Suprapubic skin (tissue), 4 donors: ENCODE data around the gene RBM38. TPM values are rescaled to one million over a fixed set of nuclear protein-coding genes. Genes with fewer than 3 reads are reported as not detected.

Source experiments
- DNase-seq, 2 donors: peaks; one replicate each; pipeline ENCODE4 v3.0.0-alpha.2; 2019; ENCODE audit warnings: low spot score in 2 of 2
- H3K27ac ChIP-seq: fragments of 200-600 bp; sonication (generic); one replicate; pipeline ENCODE4 v1.5.1; 2019
- H3K27me3 ChIP-seq: fragments of 200-600 bp; sonication (generic); one replicate; pipeline ENCODE4 v1.5.1; 2019
- H3K36me3 ChIP-seq: fragments of 200-600 bp; sonication (generic); one replicate; pipeline ENCODE4 v1.5.1; 2019
- H3K4me1 ChIP-seq: fragments of 200-600 bp; sonication (generic); one replicate; pipeline ENCODE4 v1.5.1; 2019
- H3K4me3 ChIP-seq: fragments of 200-600 bp; sonication (generic); one replicate; pipeline ENCODE4 v1.5.1; 2019; ENCODE audit warnings: mild to moderate bottlenecking
- H3K9me3 ChIP-seq: fragments of 200-600 bp; sonication (generic); one replicate; pipeline ENCODE4 v1.5.1; 2019
- CTCF ChIP-seq, 2 donors: fragments of 200-600 bp in 1 of 2; fragments of 450-650 bp in 1 of 2; sonication (generic) in 1 of 2; IDR thresholded peaks; one replicate each; pipeline ENCODE4 v1.5.1; 2016 to 2019; ENCODE audit warnings: antibody characterized with exemption in 2 of 2, mild to moderate bottlenecking in 1 of 2, moderate library complexity in 1 of 2
- EP300 ChIP-seq: sonication (generic); formaldehyde crosslinking; IDR thresholded peaks from one replicate; pipeline ENCODE4 v1.6.1; 2017; ENCODE audit warnings: antibody characterized with exemption
- POLR2A ChIP-seq, 2 donors: fragments of 450-650 bp; IDR thresholded peaks; one replicate each; pipeline ENCODE4 v1.6.1; 2017; ENCODE audit warnings: antibody characterized with exemption in 2 of 2, mild to moderate bottlenecking in 2 of 2, moderate library complexity in 2 of 2
- POLR2AphosphoS5 ChIP-seq, 3 donors: sonication (generic); formaldehyde crosslinking; IDR thresholded peaks; one replicate each; pipeline ENCODE4 v1.6.1; 2017; ENCODE audit warnings: antibody characterized with exemption in 3 of 3
- WGBS: methylation state at CpG from one replicate; pipeline ENCODE4 v1.1.5; 2018; 5-methylcytosine and 5-hydroxymethylcytosine counted together
- total RNA-seq, 4 donors: library from RNA; depleted of rRNA; stranded (reverse); fragments of >200 nt; gene quantifications; one replicate each; pipeline ENCODE4 v1.1.0, GENCODE V29; 2016

Gene RBM38
- total RNA-seq, 4 donors from 2014 or later = 8.7 to 16.7 (median 12.8) TPM

GRCh38 chr20:57422254-57422653 lies 31.1 kb downstream of the RBM38 start:
- Histone ChIP-seq H3K36me3 (no peaks in the 10 kb centered on the region), H3K9me3 (no peaks in the 10 kb centered on the region), H3K4me1 (no peaks in the 10 kb centered on the region), H3K4me3 (no peak overlapping the region), H3K27ac (no peak overlapping the region), H3K27me3 (peaks cover 20% of the 10 kb centered on the region)
- TF ChIP-seq POLR2A (IDR thresholded peaks at IDR 0.05) (no peak), CTCF (IDR thresholded peaks at IDR 0.05) (no peak), POLR2AphosphoS5 (IDR thresholded peaks at IDR 0.05) (no peak), EP300 (no peak)
- no peak for DNase-seq
- whole genome bisulfite sequencing = 67% methylated on average over 7 of the region's 7 CpGs

GRCh38 chr20:57425150-57426013 lies 34.2 kb downstream of the RBM38 start:
- WGBS = 65% methylated on average over 16 of the region's 17 CpGs
- H3K27me3 ChIP-seq = peaks cover 20% of the 10 kb centered on the region
- no peak overlapping the region for H3K27ac ChIP-seq
- H3K9me3 ChIP-seq = no peaks in the 10 kb centered on the region
- no peaks in the 10 kb centered on the region for H3K36me3 ChIP-seq
- H3K4me3 ChIP-seq = no peak overlapping the region
- no peak for DNase-seq
- H3K4me1 ChIP-seq = no peaks in the 10 kb centered on the region
- TF ChIP-seq CTCF (IDR thresholded peaks at IDR 0.05) = no peak
- TF ChIP-seq POLR2A (IDR thresholded peaks at IDR 0.05) = no peak
- no peak for TF ChIP-seq POLR2AphosphoS5 (IDR thresholded peaks at IDR 0.05)
- TF ChIP-seq EP300 = no peak

GRCh38 chr20:57426271-57426689 lies 35.1 kb downstream of the RBM38 start:
- Histone ChIP-seq H3K27me3 (peaks cover 15% of the 10 kb centered on the region), H3K4me3 (no peak overlapping the region), H3K9me3 (no peaks in the 10 kb centered on the region), H3K27ac (no peak overlapping the region), H3K36me3 (no peaks in the 10 kb centered on the region), H3K4me1 (no peaks in the 10 kb centered on the region)
- no peak for TF ChIP-seq POLR2A (IDR thresholded peaks at IDR 0.05)
- TF ChIP-seq CTCF (IDR thresholded peaks at IDR 0.05) = no peak
- TF ChIP-seq EP300 = no peak
- TF ChIP-seq POLR2AphosphoS5 (IDR thresholded peaks at IDR 0.05) = no peak
- 86% methylated on average over 13 of the region's 13 CpGs for WGBS
- no peak for DNase-seq

GRCh38 chr20:57426831-57427230 lies 35.6 kb downstream of the RBM38 start:
- no peak overlapping the region for H3K27ac ChIP-seq
- no peaks in the 10 kb centered on the region for H3K36me3 ChIP-seq
- H3K4me1 ChIP-seq = no peaks in the 10 kb centered on the region
- TF ChIP-seq CTCF (IDR thresholded peaks at IDR 0.05) (no peak), POLR2AphosphoS5 (IDR thresholded peaks at IDR 0.05) (no peak), EP300 (no peak), POLR2A (IDR thresholded peaks at IDR 0.05) (no peak)
- peaks cover 9% of the 10 kb centered on the region for H3K27me3 ChIP-seq
- 74% methylated on average over 7 of the region's 7 CpGs for WGBS
- H3K9me3 ChIP-seq = no peaks in the 10 kb centered on the region
- no peak overlapping the region for H3K4me3 ChIP-seq
- DNase-seq = no peak

- Histone ChIP-seq H3K36me3 (no peaks in the 10 kb centered on the region), H3K4me3 (no peak overlapping the region), H3K27me3 (peaks cover 6% of the 10 kb centered on the region), H3K4me1 (peaks cover 14% of the 10 kb centered on the region), H3K9me3 (no peaks in the 10 kb centered on the region), H3K27ac (no peak overlapping the region)
- no peak for TF ChIP-seq POLR2A (IDR thresholded peaks at IDR 0.05)
- TF ChIP-seq POLR2AphosphoS5 (IDR thresholded peaks at IDR 0.05) = no peak
- TF ChIP-seq EP300 = no peak
- no peak for TF ChIP-seq CTCF (IDR thresholded peaks at IDR 0.05)
- DNase-seq = no peak
- 61% methylated on average over 16 of the region's 21 CpGs for WGBS
Measured at GRCh38 chr20:57428324-57429158, 37.3 kb downstream of the RBM38 start.
